ENCODE measurements around the gene MYO19. TPM values are rescaled to one million over a fixed set of nuclear protein-coding genes. Genes with fewer than 3 reads are reported as not detected.

Gene MYO19
- total RNA-seq, 1 donor from 2014 or later = 85.6 TPM

GRCh38 chr17:36506831-36507230 lies 27.8 kb downstream of the MYO19 start:
- intact Hi-C loops (cut with micrococcal nuclease) = no loop called here
- H3K4me3 Mint-ChIP-seq = no peak overlapping the region
- DNase-seq (no peak), ATAC-seq (ENCODE audit: low read depth) (no peak)
- no peak overlapping the region for H3K27ac Mint-ChIP-seq
- H3K4me1 Mint-ChIP-seq = no peaks in the 10 kb centered on the region
- CTCF ChIA-PET = no interaction called here
- peaks cover 47% of the 10 kb centered on the region for H3K36me3 Mint-ChIP-seq (ENCODE audit: low read depth)
- no peaks in the 10 kb centered on the region for H3K27me3 Mint-ChIP-seq
- POLR2A ChIA-PET = no interaction called here
- no peaks in the 10 kb centered on the region for H3K9me3 Mint-ChIP-seq
- no peak for TF ChIP-seq CTCF (IDR thresholded peaks at IDR 0.05)

DNA sequence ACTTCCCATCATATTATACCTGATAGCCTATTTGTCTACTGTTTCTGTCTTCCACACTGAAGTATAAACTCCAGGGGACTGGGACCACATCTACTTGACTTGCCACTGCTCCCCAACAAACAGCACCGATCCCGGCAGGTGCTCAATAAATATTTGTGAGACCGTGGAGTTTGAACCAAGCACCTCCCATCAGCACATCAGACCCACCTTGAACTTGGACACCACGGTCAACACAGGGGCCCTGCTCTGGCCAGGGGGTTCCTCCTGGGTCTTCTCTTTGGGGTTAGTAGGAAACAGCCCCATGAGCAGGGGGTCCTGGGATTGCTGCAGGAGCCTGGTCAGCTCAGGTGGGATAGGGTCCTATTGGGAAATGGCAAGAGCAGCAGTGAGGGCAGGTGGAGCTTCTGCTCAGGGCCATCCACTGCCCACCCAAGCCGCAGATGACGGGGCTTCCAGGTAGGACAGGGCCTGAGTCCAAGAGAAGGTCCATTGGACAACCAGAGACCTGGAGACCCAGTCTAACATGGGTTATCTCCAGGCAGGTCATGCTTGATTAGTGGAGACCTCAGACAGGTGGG lies 28.3 kb downstream of the MYO19 start:
- TF ChIP-seq CTCF (IDR thresholded peaks at IDR 0.05) = no peak
- intact Hi-C loops (cut with micrococcal nuclease) = no loop called here
- ChIA-PET CTCF (no interaction called here), POLR2A (no interaction called here)
- no peaks in the 10 kb centered on the region for H3K4me1 Mint-ChIP-seq
- no peaks in the 10 kb centered on the region for H3K27me3 Mint-ChIP-seq
- H3K27ac Mint-ChIP-seq = no peak overlapping the region
- peaks cover 47% of the 10 kb centered on the region for H3K36me3 Mint-ChIP-seq (ENCODE audit: low read depth)
- ATAC-seq (ENCODE audit: low read depth) = no peak
- no peak overlapping the region for H3K4me3 Mint-ChIP-seq
- no peaks in the 10 kb centered on the region for H3K9me3 Mint-ChIP-seq
- DNase-seq = no peak

DNA sequence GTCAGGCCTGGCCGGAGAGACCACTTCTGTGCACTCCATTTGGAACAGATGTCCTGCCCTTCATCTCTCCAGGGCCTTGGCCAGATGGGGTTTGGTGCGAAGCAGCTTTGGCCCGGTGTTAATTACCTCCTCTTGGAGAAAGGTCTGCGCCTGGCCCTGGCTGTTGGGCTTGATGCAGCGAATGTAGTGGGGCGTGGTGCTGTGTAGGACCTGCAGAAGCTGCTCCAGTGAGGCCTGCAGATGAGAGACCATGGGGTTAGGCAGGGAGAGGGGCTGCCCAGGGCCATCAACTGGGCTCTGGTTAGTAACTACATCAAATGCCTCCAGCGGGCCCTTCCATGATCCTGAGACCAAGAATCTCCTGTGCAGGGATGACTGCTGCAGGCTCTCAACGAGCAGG lies 29.5 kb downstream of the MYO19 start:
- ChIA-PET POLR2A (no interaction called here), CTCF (interaction anchor here (0.6 kb wide), 1 partner anchor 155 kb away, joined by 4 read pairs; no protein-coding TSS in a partner anchor)
- no peaks in the 10 kb centered on the region for H3K9me3 Mint-ChIP-seq
- no peak overlapping the region for H3K4me3 Mint-ChIP-seq
- intact Hi-C loops (cut with micrococcal nuclease) = no loop called here
- H3K27me3 Mint-ChIP-seq = no peaks in the 10 kb centered on the region
- H3K27ac Mint-ChIP-seq = no peak overlapping the region
- TF ChIP-seq CTCF (IDR thresholded peaks at IDR 0.05) = no peak
- H3K36me3 Mint-ChIP-seq (ENCODE audit: low read depth) = peaks cover 42% of the 10 kb centered on the region
- H3K4me1 Mint-ChIP-seq = no peaks in the 10 kb centered on the region
- no peak for ATAC-seq (ENCODE audit: low read depth)
- DNase-seq = no peak

GRCh38 chr17:36504156-36504545 lies 30.5 kb downstream of the MYO19 start:
- ATAC-seq (ENCODE audit: low read depth) = no peak
- intact Hi-C loops (cut with micrococcal nuclease) = no loop called here
- CTCF ChIA-PET = no interaction called here
- no peak overlapping the region for H3K4me3 Mint-ChIP-seq
- no peaks in the 10 kb centered on the region for H3K4me1 Mint-ChIP-seq
- no peak overlapping the region for H3K27ac Mint-ChIP-seq
- H3K9me3 Mint-ChIP-seq = no peaks in the 10 kb centered on the region
- DNase-seq = no peak
- H3K27me3 Mint-ChIP-seq = no peaks in the 10 kb centered on the region
- POLR2A ChIA-PET = no interaction called here
- no peak for TF ChIP-seq CTCF (IDR thresholded peaks at IDR 0.05)
- H3K36me3 Mint-ChIP-seq (ENCODE audit: low read depth) = peaks cover 45% of the 10 kb centered on the region

DNA sequence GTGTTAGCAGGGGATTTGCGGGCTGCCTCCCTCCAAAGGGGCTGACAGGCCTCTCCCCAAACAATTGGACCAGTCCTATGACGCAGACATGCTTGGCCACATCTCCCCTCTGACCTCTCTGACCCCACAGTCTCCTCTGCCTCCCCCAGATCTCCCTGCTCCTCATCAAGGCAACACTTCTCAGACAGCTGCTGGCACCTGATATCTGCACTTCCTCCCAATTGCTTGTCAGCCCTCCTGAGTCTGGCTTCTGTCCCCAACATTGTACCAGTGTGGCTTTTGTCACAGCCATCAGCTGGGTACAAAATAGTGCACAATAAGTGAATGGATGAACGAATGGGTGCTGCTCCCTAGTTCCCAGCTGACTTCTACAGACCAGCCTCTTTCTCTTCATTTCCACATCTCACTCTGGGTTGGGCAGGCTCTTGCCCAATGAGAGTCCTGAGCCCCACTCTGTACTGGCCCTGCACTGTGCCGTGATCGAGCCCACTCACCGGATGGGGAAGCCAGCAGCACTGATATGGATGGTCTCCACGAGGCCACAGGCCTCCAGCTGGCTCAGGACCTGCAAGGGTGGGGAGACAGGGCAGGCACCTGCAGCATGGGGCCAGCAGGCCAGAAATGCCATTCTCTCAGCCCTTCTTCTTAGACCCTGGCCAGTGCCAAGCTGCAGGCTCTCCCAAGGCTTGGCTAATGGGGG lies 31.1 kb downstream of the MYO19 start:
- CTCF ChIA-PET = no interaction called here
- Mint-ChIP-seq H3K27me3 (no peaks in the 10 kb centered on the region), H3K4me1 (no peaks in the 10 kb centered on the region), H3K27ac (peak overlapping the region; percentile 30), H3K4me3 (no peak overlapping the region), H3K36me3 (ENCODE audit: low read depth) (peaks cover 48% of the 10 kb centered on the region), H3K9me3 (no peaks in the 10 kb centered on the region)
- ATAC-seq (ENCODE audit: low read depth) (no peak), DNase-seq (no peak)
- POLR2A ChIA-PET = no interaction called here
- TF ChIP-seq CTCF (IDR thresholded peaks at IDR 0.05) = no peak
- intact Hi-C loops (cut with micrococcal nuclease) = no loop called here

Data from activated B cell treated with CpG ODN at 0.5 μM for 24 hours (primary cell).